ENCODE results near the gene KAT8. TPM values are rescaled to one million over a fixed set of nuclear protein-coding genes. Genes with fewer than 3 reads are reported as not detected.
"Not testable (repeated sequence)": the region's sequence is repeated elsewhere in the genome, so short reads cannot be mapped to it uniquely, and the experiment has no call there.

KAT8 gene
- total RNA-seq, 1 donor from 2014 or later: 41.3 TPM

DNA sequence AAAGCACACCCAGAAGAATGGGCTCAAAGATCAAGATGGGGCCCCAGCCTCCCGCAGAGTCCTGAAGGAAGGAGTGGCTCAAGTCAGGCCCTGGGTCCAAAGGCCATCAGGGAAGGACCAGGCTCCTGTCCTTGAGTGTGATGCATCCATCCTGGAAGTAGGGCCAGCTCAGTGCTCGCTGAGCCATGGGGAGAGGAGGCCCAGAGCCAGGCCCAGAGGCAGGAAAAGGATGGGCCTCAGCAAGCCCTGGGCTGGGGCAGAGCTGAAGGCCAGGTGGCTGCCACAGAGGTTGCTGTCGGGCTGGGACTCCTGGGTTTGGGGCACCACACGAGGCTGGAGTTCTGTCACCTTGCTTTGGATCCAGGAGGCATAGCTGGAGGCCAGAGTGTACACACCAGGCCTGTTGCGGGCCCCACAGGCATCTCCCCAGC is 14.4 kb downstream of the KAT8 start:
- no peak for DNase-seq

DNA sequence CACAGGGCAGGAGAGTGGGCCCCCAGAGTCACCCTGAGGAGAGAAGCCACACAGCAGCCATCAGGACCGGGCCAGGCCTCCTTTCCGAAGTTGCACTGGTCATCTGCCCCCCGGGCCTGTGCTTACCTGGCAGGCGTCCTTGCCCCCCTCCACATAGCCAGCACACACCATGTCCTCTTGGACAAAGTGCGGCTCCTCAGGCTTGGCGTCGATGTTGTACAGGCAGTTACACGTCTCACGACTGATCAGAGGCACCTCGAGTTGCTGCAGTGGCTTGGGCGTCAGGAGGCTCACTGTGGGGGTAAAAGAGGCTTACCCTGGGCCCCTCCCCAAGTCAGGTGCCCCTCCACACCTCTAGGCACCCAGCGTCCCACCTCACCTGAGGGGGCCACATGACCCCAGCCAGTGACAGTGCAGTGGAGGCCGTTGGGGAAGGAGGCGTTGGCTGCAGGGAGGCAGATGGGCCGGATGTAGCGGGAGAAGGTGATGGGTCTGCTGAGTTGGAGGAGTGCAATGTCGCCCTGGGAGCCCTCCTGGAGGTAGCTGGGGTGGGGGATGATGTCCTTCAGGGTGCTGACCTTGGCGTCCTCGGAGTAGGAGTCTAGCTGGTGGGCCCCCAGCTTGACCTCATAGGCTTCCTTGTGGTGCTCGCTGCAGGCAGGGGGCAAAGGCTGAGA is 15.0 kb downstream of the KAT8 start:
- DNase-seq: no peak

DNA sequence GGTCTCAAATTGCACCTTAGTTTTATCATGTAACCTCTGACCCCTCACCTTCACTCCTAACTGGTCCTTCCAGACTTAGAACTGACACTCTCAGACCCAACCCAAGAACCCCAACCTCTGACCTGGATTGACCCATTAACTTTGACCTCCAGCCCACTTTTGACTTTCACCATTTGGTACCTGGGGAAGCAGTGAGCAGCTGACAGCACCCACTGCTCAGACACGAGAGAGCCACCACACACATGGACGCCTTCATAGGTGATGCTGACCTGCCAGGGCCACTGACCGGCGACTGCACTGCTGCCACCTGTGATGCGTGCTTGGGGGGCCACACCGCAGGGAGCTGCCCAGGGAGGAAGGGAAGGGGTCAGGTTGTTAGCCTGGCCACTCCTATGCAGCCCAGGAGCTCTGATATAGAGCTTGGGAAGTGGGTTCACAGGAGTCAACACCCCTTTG is 15.6 kb downstream of the KAT8 start:
- DNase-seq: no peak

DNA sequence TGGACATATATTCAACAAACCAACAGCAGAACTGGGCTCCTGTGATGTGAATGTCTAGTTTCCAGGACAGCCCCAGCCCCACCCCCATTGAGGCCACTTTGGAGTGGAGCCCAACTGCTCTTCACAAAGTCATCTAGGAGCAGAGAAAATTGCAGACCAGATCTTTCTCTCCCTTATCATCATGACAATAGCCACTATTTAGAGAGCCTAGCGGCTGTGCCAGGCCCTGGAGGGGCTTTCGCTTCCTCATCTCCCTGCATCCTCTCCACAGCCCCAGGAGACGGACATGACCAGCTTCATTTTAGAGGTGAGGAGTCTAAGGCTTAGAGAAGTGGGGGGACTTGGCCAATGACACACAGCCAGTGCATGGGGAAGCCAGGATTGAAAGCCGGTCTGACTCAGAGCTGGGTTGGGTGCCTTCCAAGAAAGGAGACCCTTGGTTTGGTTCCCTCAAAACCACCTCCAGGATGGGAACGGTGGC is 16.7 kb downstream of the KAT8 start:
- DNase-seq: no peak

DNA sequence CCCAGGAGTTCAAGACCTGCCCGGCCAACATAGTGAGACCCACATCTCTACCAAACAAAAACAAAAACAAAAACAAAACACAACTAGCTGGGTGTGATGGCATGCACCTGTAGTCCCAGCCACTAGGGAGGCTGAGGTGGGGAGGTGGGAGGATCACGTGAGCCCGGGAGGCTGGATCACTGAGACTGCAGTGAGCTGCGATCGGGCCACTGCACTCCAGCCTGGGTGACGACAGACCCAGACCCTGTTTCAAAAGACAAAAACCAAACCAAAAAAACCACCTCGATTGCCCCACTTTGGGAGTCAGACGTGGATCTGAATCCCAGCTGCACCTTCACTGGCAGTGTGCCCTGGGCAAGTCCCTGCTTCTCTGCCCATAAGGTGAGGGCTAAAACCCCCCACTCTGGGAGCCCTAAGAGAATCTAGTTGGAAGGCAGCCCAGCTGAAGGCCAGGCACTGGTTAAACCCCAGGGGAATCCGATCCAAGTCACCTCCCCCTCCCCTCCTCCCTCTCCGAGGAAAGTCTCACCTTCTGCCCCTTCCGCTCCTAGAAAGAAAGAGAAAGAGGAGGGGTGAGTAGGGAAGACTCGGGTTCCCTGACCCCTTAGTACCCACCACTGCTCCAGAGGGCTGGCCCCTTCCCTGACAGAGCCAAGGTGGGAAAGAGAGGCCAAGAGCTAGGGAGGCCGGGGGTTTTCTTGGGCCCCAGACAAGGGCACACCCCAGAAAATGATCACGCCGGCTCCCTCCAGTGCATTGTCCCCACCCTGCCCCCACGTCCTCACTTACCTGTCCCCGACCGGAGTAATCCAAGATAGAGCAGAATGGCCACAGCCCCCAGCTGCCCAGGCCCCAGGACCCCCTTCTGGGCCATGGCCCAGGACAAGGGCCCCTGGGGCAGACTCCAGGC is 17.4 kb downstream of the KAT8 start:
- no peak for DNase-seq

DNA sequence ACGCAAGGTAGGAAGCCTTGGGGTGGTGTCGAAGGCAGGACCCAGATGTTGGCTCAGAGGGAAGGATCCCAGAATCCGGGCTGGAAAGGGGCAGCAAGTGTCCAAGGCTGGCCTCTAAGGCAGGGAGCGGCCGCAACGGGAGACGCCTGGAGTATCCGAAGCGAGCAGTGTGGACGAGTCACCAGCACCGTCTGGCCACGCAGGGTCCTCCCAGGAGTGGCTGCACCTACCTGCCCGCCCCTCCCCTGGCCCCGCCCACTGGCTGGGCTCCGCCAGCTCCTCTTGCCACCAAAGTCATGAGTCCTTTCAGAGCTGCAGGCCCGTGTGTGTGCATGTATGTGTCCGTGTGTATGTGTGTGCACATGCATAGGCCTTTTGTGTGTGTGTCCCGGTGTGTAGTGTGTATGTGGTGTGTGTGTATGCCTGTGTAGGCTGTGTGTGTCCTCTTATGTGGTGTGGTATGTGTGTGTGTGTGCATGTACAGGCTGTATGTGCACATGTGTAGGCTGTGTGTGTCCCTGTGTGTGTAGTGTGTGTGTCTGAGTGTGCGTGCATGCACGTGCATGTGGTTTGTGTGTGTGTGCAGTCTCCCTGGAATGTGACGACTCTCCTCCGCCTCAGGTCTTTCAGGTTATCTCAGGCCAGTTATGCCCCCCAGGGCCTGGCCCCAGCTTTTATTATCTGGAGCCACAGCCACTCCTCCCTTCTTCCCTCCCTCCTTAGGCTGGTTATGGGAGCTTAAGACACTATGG is 18.2 kb downstream of the KAT8 start, which contains the start of gene PRSS8:
TSS of gene PRSS8 (minus strand) at position 193 of the 752 bp plus-strand sequence. CDS start 229 bp downstream, outside the sequence.
- DNase-seq: no peak

DNA sequence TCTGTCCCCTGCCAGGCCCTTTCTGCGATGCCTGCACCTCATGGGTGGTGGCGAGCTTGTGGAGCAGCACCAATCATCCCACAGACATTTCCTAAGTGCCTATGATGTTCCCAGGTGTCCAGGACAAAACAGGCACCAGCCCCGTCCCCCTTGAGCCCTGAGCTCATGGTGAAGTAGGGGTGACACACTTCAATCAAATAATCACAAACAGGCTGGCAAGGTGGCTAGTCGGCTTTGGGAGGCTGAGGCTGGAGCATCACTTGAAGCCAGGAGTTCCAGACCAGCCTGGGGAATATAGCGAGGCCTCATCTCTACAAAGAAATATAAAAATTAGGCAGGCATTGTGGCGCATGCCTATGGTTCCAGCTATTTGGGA is 18.8 kb downstream of the KAT8 start:
- no peak for DNase-seq

DNA sequence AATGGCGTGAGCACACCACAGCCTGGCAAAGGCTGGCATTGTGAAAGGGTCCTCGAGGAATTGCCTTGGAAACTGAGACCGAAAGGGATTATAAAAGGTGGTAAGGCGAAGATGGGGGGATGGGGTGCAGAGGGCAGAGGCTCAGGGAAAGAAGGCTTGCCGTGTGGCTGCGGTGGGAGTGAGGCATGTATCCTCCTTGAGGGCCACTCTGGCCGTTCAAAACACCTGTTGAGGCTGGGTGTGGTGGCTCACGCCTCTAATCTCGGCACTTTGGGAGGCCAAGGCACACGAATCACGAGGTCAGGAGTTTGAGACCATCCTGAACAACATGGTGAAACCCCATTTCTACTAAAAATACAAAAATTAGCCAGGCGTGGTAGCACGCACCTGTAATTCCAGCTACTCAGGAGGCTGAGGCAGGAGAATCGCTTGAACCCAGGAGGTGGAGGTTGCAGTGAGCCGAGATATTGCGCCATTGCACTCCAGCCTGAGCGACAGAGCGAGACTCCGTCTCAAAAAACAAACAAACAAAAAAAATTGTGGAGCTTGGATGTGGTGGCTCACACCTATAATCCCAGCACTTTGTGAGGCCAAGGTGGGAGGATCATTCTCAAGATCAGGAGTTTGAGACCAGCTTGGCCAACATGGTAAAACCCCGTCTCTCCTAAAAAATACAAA is 19.5 kb downstream of the KAT8 start:
- DNase-seq: not testable (repeated sequence)

DNA sequence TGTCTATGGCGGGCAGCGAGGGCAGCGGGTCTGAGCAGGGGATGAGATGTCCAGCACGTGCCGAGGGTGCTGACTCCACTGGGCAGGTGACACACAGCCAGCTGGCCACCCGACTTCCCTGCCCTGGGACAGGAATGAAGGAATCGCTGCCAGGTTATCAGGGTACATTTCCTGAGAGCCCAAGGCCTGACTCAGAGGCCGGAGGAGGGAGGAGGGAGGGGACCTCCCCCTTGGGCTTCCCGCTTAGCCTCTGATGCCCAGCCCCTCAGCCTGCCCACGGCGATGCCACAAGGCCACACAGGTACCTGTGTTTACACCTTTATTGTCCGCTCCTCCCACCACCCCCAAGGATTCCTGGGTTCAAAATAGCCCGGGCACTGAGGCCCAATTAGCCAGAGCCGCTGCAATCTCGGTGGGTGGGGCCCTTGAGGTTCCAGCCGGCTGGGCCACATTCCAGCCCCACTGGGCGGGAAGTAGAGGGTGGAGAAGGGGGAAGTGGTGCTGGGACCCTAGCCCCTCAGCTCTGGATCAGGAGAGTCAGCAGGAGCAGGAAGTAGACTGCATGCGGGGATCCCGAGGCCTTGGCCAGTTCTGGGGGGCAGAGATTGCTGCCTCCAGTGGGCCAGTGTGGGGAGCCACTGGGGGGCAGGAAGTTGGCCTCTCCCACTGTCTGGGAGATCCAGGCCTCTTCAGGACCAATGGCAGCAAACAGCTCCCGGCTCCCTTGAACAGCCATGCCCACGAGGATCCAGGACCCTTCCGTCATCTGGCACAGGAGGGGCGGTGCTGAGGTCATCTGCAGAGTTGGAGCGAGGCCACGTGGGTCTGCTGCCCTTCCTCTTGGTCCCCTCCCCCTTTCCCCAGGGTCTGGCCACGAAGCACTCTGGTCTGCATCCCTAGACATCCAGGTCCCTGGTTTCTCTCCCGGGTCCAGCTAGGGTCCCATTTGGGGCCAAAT is 21.4 kb downstream of the KAT8 start:
- DNase-seq: no peak

DNA sequence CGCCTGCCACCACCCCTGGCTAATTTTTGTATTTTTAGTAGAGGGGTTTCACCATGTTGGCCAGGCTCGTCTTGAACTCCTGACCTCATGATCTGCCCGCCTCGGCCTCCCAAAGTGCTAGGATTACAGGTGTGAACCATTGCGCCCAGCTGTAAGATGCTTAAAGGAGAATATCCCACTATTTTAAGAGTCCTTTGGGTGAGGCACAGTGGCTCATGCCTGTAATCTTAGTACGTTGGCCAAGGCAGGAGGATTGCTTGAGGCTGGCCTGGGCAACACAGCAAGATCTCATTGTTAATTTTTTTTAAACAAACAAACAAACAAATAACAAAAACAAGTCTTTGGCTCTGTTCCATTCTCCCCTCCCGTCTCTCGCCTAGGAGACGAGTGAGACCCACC is 23.6 kb downstream of the KAT8 start:
- DNase-seq: not testable (repeated sequence)

DNA sequence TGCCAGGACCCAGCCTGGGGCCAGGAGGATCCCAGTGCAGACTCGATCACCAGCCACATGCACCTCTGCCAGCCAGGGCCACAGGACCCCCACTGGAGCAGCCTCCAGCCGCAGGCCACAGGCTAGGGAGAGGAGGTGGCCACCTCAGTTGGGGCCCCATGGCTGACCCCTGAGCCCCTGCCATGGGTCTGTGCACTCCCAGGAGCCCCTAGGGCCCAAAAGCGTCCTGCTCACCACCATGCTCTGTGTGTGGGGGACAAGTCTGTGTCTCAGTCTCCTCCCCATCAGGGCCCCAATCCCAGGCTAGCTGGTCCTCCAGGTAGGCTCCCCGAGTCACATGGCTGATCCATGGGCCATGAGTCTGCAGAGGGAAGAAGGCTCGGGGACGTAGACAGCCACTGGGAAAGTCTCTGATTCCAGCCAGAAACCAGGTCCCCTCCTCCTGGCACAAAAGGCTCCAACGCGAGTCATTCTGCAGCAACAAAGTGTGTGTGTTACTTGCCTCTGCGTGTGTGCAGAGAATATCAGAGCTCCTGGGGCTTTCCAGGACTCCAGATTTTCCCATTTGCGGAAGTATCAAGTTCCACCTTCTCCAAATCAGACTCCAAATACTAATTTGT is 24.1 kb downstream of the KAT8 start:
- no peak for DNase-seq

DNA sequence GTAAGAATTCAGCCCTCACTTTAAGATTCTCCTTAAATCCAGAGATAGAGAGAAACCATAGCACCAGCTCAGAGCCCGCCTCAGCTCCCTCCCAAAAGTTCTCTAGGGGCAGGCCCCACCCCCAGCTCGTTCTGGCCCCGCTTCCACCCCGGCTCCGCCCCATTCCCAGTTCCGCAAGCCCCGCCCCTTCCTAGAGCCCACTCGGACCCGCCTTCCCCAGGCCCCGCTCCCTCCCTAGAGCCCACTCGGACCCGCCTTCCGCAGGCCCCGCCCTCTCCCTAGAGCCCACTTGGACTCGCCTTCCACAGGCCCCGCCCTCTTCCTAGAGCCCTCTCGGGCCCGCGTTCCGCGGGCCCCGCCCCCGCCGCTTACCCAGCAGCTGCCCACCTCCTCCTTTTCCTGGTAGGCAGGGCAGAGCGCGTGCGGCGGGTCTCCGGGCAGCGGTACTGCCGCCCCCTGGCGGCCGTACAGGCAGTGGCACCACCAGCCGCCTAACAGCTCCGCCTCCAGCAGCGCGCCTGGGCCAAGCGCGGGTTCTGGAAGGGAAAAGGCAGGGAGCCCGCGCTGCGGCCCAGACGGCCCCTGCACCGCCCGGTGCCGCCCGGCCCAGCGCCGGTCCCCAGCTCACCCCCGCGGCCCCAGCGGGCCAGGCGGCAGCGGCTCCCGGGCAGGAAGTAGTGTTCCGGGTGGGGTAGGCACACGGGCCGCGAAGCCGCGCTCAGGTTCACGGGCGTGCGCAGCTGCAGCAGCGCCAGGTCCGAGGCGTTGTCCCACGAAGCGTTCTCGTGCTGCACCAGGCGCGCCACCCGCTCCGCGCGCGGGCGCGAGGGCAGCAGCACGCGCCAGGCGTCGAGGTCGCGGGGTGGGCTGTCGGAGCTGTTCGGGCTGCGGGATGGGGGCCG is 24.9 kb downstream of the KAT8 start:
- DNase-seq: peak; percentile 99

DNA sequence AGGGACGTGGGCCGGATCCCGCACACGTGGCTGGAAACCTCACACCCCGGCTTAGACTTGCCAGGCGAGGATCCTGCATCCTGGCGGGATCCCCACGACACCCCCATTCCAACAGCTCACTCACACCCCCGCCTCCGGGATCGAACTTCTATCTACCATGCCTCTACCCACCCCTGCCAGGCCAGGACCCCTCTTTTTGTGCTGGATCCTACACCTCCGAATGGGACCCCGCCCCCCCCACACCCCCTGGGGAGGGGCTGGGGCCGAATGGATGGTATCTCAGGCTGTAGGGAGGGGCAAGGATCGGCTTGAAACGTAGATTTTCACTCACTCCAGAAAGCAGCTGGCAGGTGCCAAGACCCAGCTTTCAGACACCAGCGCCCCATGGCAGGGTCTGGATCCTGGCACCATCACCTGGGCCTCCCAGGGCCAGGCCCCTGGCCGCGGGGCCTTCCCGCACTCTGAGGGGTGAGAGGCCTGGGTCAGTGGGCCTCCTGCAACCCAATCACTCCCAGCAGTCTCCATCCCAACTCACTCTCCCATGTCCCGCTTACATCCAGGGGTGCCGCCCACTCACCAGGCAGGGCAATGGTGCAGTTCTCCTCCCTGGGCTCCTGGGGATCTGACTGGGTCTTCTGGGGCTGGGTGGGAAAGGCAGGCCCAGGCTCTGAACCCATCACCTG is 25.7 kb downstream of the KAT8 start:
- DNase-seq: no peak

DNA sequence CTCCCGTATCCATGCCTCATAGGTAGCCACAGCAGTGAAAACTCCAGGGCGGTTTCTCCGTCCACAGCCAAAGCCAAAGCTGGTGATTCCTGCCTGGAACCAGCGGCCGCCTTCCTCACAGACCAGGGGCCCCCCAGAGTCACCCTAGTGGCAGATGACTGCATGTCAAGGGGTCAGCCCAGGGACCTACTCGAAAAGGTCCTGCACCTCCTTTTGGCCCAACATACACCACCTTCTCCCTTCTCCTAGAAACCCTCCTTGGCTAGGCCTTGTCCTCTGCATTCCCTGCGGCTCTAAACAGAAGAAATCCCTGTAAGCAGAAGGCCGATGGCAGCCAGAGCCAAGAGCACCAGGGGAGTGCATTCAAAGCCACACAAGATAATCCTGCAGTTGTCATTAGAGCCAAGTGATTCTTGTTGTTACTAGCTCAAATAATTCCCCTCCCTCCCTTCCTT is 26.3 kb downstream of the KAT8 start:
- no peak for DNase-seq

DNA sequence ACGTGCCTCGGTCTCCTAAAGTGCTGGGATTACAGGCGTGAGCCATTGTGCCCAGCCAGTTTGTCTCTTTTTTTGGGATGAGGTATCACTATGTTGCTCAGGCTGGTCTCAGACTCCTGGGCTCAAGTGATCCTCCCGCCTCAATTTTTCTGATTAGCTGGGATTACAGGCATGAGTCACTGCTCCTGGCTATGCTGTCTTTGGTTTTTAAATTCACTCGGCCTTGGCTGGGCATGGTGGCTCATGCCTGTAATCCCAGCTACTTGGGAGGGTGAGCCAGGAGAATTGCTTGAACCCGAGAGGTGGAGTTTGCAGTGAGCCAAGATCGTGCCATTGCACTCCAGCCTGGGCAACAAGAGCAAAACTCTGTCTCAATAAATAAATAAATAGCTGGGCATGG is 27.0 kb downstream of the KAT8 start:
- DNase-seq: not testable (repeated sequence)

DNA sequence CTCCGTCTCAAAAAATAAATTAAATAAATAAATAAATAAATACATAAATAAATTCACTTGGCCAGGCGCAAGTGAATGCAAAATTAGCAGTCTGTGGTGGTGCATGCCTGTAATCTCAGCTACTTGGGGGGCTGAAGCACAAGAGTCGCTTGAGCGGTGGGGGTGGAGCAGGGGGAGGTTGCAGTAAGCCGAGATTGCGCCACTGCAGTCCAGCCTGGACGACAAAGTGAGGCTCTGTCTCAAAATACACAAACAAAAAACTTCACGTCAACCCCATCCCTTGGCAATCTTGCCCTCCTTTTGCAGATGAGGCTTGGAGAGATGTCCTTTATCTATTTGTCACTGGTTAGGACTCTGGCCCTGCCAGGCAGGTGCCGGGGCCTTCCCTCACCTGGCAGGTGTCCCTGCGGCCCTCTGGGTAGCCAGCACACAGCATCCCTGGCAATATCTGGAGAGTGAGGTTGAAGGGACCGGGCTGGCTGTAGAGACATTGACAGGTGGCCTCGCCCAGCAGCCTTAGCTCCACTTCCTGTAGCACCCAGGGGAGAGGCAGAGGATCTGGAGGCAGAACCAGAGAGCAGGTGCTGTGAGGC is 28.0 kb downstream of the KAT8 start:
- no peak for DNase-seq

DNA sequence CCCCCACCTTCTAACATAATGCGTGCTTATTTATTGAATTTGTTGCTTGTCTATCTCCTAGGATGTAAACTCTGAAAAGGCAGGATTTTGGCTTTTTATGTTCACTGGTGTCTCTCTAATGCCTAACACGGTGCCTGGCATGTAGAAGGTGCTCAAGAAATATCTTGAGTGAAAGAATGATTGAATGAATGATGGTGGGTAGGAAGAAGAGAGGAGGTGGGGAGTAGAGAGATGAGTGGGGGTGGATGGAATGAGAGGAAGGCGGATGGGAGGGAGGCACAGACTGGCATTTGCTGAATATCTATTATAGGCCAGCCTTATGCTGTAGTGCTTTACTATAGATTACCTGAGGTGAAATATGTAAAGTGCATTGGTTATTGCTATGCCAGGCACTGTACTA is 30.1 kb downstream of the KAT8 start:
- no peak for DNase-seq

DNA sequence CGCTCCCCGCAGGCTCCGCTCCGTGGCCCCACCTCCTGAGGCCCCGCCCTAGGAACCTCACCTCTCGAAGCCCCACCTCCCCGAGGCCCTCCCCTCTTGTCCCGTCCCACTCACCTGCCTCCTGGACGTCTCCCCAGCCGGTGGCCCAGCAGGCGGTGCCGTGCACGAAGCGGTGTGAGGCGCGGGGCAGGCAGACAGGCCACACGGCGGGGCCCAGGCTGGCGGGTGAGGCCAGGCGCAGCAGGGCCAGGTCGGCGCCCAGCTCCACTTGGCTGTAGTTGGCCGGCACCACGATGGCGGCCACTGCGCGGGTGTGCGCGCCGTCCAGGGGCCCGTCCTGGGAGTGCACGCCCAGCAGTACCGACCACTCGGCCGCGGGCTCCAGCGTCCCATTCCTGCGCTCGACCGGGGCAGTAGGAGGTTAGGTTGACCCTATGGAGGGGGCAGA is 30.8 kb downstream of the KAT8 start:
- DNase-seq: no peak

Data from skin of body (tissue), 2 donors.